Measurements from ENCODE around the gene FXYD6. TPM values are rescaled to one million over a fixed set of nuclear protein-coding genes. Genes with fewer than 3 reads are reported as not detected.

Gene FXYD6
- total and polyA plus RNA-seq, 2 donors (not counting 1 experiment from before 2014, with no cell fraction given) = not detected

DNA sequence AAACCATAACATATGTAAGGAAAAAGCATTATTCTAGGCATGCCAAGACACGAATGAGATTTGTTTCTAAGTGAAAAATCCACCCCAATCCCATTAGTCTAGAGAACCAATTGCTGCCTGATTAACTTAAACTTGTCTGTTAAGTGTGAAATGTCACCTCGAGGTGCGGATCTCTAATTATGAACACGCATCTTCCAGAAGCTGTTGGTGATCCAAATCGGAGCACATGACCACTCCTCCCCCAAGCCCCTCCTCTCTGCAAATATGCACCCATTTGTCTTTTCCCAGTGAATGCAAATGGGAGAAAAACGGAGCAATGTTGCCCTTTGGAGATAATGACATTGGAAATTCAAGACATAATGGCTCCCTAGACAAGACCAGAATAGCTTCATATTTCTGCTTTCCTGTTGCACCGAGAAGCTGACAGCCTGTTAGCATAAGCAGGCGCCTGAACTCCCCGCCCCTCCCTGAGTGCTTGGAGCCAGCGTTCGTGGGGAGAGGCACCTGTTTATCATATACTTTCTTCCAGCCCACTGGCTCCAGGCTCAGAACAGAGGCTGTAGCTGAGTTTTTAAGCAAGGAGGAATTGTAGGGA, 6.0 kb upstream of the FXYD6 start:
- no peak overlapping the region for H3K4me2 ChIP-seq (replicated peaks; ENCODE audit: low read depth, low read length, poor library complexity, severe bottlenecking)
- Mint-ChIP-seq H3K27me3 (peaks cover 59% of the 10 kb centered on the region), H3K4me3 (no peak overlapping the region), H3K9me3 (ENCODE audit: insufficient read depth) (no peaks in the 10 kb centered on the region), H3K27ac (no peak overlapping the region), H3K4me1 (no peaks in the 10 kb centered on the region)
- H3K9ac ChIP-seq (ENCODE audit: low read length) = no peak overlapping the region
- no peak for TF ChIP-seq EZH2 (IDR thresholded peaks at IDR 0.05; ENCODE audit: borderline replicate concordance, insufficient read depth, low read depth, low read length, poor library complexity, severe bottlenecking)
- TF ChIP-seq, protein P1, sequence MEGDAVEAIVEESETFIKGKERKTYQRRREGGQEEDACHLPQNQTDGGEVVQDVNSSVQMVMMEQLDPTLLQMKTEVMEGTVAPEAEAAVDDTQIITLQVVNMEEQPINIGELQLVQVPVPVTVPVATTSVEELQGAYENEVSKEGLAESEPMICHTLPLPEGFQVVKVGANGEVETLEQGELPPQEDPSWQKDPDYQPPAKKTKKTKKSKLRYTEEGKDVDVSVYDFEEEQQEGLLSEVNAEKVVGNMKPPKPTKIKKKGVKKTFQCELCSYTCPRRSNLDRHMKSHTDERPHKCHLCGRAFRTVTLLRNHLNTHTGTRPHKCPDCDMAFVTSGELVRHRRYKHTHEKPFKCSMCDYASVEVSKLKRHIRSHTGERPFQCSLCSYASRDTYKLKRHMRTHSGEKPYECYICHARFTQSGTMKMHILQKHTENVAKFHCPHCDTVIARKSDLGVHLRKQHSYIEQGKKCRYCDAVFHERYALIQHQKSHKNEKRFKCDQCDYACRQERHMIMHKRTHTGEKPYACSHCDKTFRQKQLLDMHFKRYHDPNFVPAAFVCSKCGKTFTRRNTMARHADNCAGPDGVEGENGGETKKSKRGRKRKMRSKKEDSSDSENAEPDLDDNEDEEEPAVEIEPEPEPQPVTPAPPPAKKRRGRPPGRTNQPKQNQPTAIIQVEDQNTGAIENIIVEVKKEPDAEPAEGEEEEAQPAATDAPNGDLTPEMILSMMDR (IDR thresholded peaks at IDR 0.05) = no peak
- no peaks in the 10 kb centered on the region for H3K79me2 ChIP-seq (ENCODE audit: control insufficient read depth, insufficient read depth, low read length)
- intact Hi-C loops (cut with micrococcal nuclease) = no loop called here
- H4K20me1 ChIP-seq (ENCODE audit: control insufficient read depth, insufficient read depth, low read length, poor library complexity, severe bottlenecking) = no peaks in the 10 kb centered on the region
- no peak overlapping the region for H3K4me3 ChIP-seq (ENCODE audit: control extremely low read depth in 1 of 5, extremely low read depth in 1 of 5, insufficient read depth in 1 of 5, low read depth in 2 of 5, low read length in 4 of 5)
- H2AFZ ChIP-seq (ENCODE audit: insufficient read depth, low read depth, low read length, poor library complexity, severe bottlenecking) = no peak overlapping the region
- peaks cover 0 to 37% (median 18%) of the 10 kb centered on the region in 4 experiments for H3K27me3 ChIP-seq (replicated peaks in 1 of 4; ENCODE audit: control extremely low read depth in 1 of 4, control insufficient read depth in 3 of 4, insufficient read depth in 4 of 4, low read length in 3 of 4)
- DNase-seq (no peak), ATAC-seq (ENCODE audit: low read depth) (no peak)
- CTCF ChIA-PET = no interaction called here
- peaks cover 1 to 2% of the 10 kb centered on the region in 2 donors for H3K4me1 ChIP-seq (ENCODE audit: control insufficient read depth in 2 of 2, insufficient read depth in 2 of 2, low read length in 2 of 2)
- no peaks in the 10 kb centered on the region for H3K36me3 ChIP-seq (replicated peaks in 1 of 2; ENCODE audit: control extremely low read depth in 1 of 2, control insufficient read depth in 1 of 2, extremely low read depth in 1 of 2, insufficient read depth in 2 of 2, low read length in 1 of 2)
- no peak overlapping the region for H3K27ac ChIP-seq (ENCODE audit: low read length in 2 of 2)
- POLR2A ChIA-PET = no interaction called here
- peaks cover 0 to 6% (median 0%) of the 10 kb centered on the region in 3 donors for H3K9me3 ChIP-seq (ENCODE audit: control extremely low read depth in 1 of 3, control insufficient read depth in 2 of 3, insufficient read depth in 1 of 3, low read length in 2 of 3)
- WGBS (ENCODE audit: insufficient coverage) = 80% methylated on average over 1 of the region's 11 CpGs

DNA sequence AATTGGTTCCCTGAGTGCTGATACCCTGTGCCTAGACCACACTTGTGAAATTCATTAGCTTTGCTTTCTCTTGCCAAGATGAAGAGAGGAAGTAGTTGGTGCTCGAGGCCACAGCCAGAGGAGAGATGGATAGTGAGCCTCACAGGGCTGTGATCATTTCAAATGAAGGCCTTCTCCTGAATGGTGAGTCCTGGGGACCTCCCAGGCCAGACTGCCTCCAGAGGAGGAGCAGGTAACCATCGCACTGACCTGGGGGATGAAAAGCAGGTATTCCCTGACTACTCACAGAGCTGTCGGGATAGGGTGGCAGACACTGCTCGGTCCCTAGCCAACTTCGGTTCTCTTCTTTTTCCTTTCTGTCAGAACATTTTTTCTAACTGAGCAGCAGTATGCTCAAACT, 4.8 kb upstream of the FXYD6 start:
- H3K4me1 ChIP-seq (ENCODE audit: control insufficient read depth in 2 of 2, insufficient read depth in 2 of 2, low read length in 2 of 2) = peaks cover 8 to 13% of the 10 kb centered on the region in 2 donors
- H3K9me3 ChIP-seq (ENCODE audit: control extremely low read depth in 1 of 3, control insufficient read depth in 2 of 3, insufficient read depth in 1 of 3, low read length in 2 of 3) = peaks cover 0 to 11% (median 0%) of the 10 kb centered on the region in 3 donors
- Mint-ChIP-seq H3K27me3 (peaks cover 64% of the 10 kb centered on the region), H3K27ac (no peak overlapping the region), H3K4me1 (peaks cover 8% of the 10 kb centered on the region), H3K4me3 (no peak overlapping the region), H3K9me3 (ENCODE audit: insufficient read depth) (no peaks in the 10 kb centered on the region)
- H2AFZ ChIP-seq (ENCODE audit: insufficient read depth, low read depth, low read length, poor library complexity, severe bottlenecking) = no peak overlapping the region
- no peak overlapping the region for H3K4me3 ChIP-seq (ENCODE audit: control extremely low read depth in 1 of 5, extremely low read depth in 1 of 5, insufficient read depth in 1 of 5, low read depth in 2 of 5, low read length in 4 of 5)
- no peak for TF ChIP-seq EZH2 (IDR thresholded peaks at IDR 0.05; ENCODE audit: borderline replicate concordance, insufficient read depth, low read depth, low read length, poor library complexity, severe bottlenecking)
- TF ChIP-seq, protein P1 (IDR thresholded peaks at IDR 0.05) = no peak
- no peaks in the 10 kb centered on the region for H4K20me1 ChIP-seq (ENCODE audit: control insufficient read depth, insufficient read depth, low read length, poor library complexity, severe bottlenecking)
- CTCF ChIA-PET = no interaction called here
- 90% methylated on average over 4 of the region's 5 CpGs for WGBS (ENCODE audit: insufficient coverage)
- H3K79me2 ChIP-seq (ENCODE audit: control insufficient read depth, insufficient read depth, low read length) = no peaks in the 10 kb centered on the region
- DNase-seq (no peak), ATAC-seq (ENCODE audit: low read depth) (no peak)
- no peaks in the 10 kb centered on the region for H3K36me3 ChIP-seq (replicated peaks in 1 of 2; ENCODE audit: control extremely low read depth in 1 of 2, control insufficient read depth in 1 of 2, extremely low read depth in 1 of 2, insufficient read depth in 2 of 2, low read length in 1 of 2)
- no peak overlapping the region for H3K27ac ChIP-seq (ENCODE audit: low read length in 2 of 2)
- H3K27me3 ChIP-seq (replicated peaks in 1 of 4; ENCODE audit: control extremely low read depth in 1 of 4, control insufficient read depth in 3 of 4, insufficient read depth in 4 of 4, low read length in 3 of 4) = peaks cover 0 to 43% (median 22%) of the 10 kb centered on the region in 4 experiments
- intact Hi-C loops (cut with micrococcal nuclease) = no loop called here
- POLR2A ChIA-PET = no interaction called here
- no peak overlapping the region for H3K9ac ChIP-seq (ENCODE audit: low read length)
- no peak overlapping the region for H3K4me2 ChIP-seq (replicated peaks; ENCODE audit: low read depth, low read length, poor library complexity, severe bottlenecking)

Measured in B cell (primary cell).